ENCODE measurements around the gene APBA1. TPM values are rescaled to one million over a fixed set of nuclear protein-coding genes. Genes with fewer than 3 reads are reported as not detected.

Gene APBA1
- total and polyA plus RNA-seq, 2 of the 4 experiments (the other 2 are of a cell fraction), result 3.8 to 5.1 TPM

- 0 out of 4 replicates have a peak, but pooled peaks cover 0 to 4% of the 10 kb centered on the region in 2 experiments for H3K79me1 ChIP-seq (ENCODE audit: low read depth in 1 of 2, low read length in 2 of 2)
- H3K4me2 ChIP-seq (ENCODE audit: low read depth, low read length), result no peak overlapping the region
- no peak overlapping the region for H2BK120ac ChIP-seq (ENCODE audit: low read depth, low read length)
- H2BK20ac ChIP-seq (ENCODE audit: low read depth, low read length), result no peak overlapping the region
- H2AK9ac ChIP-seq (replicated peaks; ENCODE audit: low read depth, low read length, poor library complexity), result no peak overlapping the region
- H3K27me3 ChIP-seq (ENCODE audit: control insufficient read depth, insufficient read depth, low read length), result no peaks in the 10 kb centered on the region
- H2BK5ac ChIP-seq (ENCODE audit: low read depth, low read length, poor library complexity, severe bottlenecking), result no peak overlapping the region
- DNase-seq (no peak), ATAC-seq (ENCODE audit: low read depth) (no peak)
- no peak overlapping the region for H4K8ac ChIP-seq (ENCODE audit: low read depth in 2 of 2, low read length in 2 of 2)
- no peak overlapping the region for H3K56ac ChIP-seq (ENCODE audit: extremely low read depth, insufficient read depth, low read length)
- no peaks in the 10 kb centered on the region for H3K36me3 ChIP-seq (ENCODE audit: control insufficient read depth, insufficient read depth, low read length)
- H4K5ac ChIP-seq (ENCODE audit: low read depth, low read length), result no peak overlapping the region
- H2BK15ac ChIP-seq (ENCODE audit: low read depth, low read length), result no peak overlapping the region
- WGBS, 2 experiments (ENCODE audit: extremely low coverage in 2 of 2, insufficient read length in 1 of 2), result no CpG with 5 or more reads among the region's 3 CpGs
- in situ Hi-C loops (cut with MboI; ENCODE audit: low sequenced_read_pairs) (no loop called here), dilution Hi-C loops (cut with HindIII; ENCODE audit: low sequenced_read_pairs, unreplicated experiment) (no loop called here), intact Hi-C loops (cut with micrococcal nuclease) (no loop called here)
- no peak overlapping the region for H3K18ac ChIP-seq (ENCODE audit: low read depth, low read length)
- BruUV-seq (replicated peaks), result no TSS peak
- TF ChIP-seq BHLHE40 (IDR thresholded peaks at IDR 0.05; ENCODE audit: low read depth, low read length), result no peak
- TF ChIP-seq MXI1 (IDR thresholded peaks at IDR 0.05; ENCODE audit: borderline replicate concordance, low read depth, low read length), result no peak
- no peak for TF ChIP-seq RFX5 (IDR thresholded peaks at IDR 0.05; ENCODE audit: low read depth, low read length)
- TF ChIP-seq CEBPB (IDR thresholded peaks at IDR 0.05; ENCODE audit: low read depth, low read length), result no peak
- TF ChIP-seq SMC3 (IDR thresholded peaks at IDR 0.05; ENCODE audit: low read depth, low read length), result no peak
- no peak for TF ChIP-seq RAD21 (IDR thresholded peaks at IDR 0.05; ENCODE audit: low read length)
- TF ChIP-seq CHD1 (IDR thresholded peaks at IDR 0.05; ENCODE audit: low read depth, low read length), result no peak
- TF ChIP-seq RCOR1 (IDR thresholded peaks at IDR 0.05; ENCODE audit: insufficient replicate concordance, low read length), result no peak
- TF ChIP-seq CTCF (conservative IDR thresholded peaks at IDR 0.05; ENCODE audit: low read depth, low read length), result no peak
- H2AFZ ChIP-seq (replicated peaks; ENCODE audit: low read length, poor library complexity), result no peak overlapping the region
- H3K23ac ChIP-seq (ENCODE audit: low read depth, low read length), result no peak overlapping the region
- POLR2A ChIA-PET (ENCODE audit: unreplicated experiment), result no interaction called here
- no peaks in the 10 kb centered on the region for H3K9me3 ChIP-seq (ENCODE audit: control insufficient read depth, insufficient read depth, low read length)
- CTCF ChIA-PET, result no interaction called here
- H3K4me3 ChIP-seq (ENCODE audit: insufficient read depth, low read depth, low read length), result no peak overlapping the region
- no peak overlapping the region for H4K91ac ChIP-seq (ENCODE audit: insufficient read depth, low read depth, low read length)
- no peak overlapping the region for H3K4ac ChIP-seq (ENCODE audit: low read depth, low read length)
- no peak overlapping the region for H3K14ac ChIP-seq (replicated peaks; ENCODE audit: low read depth, low read length)
- no peak overlapping the region for H3K27ac ChIP-seq (ENCODE audit: insufficient read depth, low read length)
- H3K9ac ChIP-seq (ENCODE audit: low read depth, low read length), result no peak overlapping the region
- H3K9me1 ChIP-seq (ENCODE audit: insufficient read depth, low read length), result no peaks in the 10 kb centered on the region; the same call in 1 of the 2 replicates
- 0 out of 2 replicates have a peak, but pooled peaks cover 4% of the 10 kb centered on the region for H4K20me1 ChIP-seq (ENCODE audit: insufficient read depth, low read length)
- H2AK5ac ChIP-seq (ENCODE audit: low read depth, low read length), result no peak overlapping the region
- H3K4me1 ChIP-seq (ENCODE audit: control insufficient read depth, insufficient read depth, low read length), result no peaks in the 10 kb centered on the region
These were observed 173.7 kb downstream of the APBA1 start for GRCh38 chr9:69498470-69498869.

Measured in IMR-90 (cell line).